ENCODE data around the gene SLIT3.

Gene SLIT3

GRCh38 chr5:169152453-169152852, 148.5 kb downstream of the SLIT3 start:
- H4K20me1 ChIP-seq (ENCODE audit: insufficient read depth, low read length, poor library complexity, severe bottlenecking), result no peaks in the 10 kb centered on the region
- no peak overlapping the region for H3K4me2 ChIP-seq (ENCODE audit: low read depth, low read length, poor library complexity, severe bottlenecking)
- H3K27me3 ChIP-seq (ENCODE audit: insufficient read depth, low read length, poor library complexity, severe bottlenecking), result no peaks in the 10 kb centered on the region
- TF ChIP-seq EZH2phosphoT487 (IDR thresholded peaks at IDR 0.05; ENCODE audit: borderline replicate concordance), result no peak
- TF ChIP-seq, protein P1, sequence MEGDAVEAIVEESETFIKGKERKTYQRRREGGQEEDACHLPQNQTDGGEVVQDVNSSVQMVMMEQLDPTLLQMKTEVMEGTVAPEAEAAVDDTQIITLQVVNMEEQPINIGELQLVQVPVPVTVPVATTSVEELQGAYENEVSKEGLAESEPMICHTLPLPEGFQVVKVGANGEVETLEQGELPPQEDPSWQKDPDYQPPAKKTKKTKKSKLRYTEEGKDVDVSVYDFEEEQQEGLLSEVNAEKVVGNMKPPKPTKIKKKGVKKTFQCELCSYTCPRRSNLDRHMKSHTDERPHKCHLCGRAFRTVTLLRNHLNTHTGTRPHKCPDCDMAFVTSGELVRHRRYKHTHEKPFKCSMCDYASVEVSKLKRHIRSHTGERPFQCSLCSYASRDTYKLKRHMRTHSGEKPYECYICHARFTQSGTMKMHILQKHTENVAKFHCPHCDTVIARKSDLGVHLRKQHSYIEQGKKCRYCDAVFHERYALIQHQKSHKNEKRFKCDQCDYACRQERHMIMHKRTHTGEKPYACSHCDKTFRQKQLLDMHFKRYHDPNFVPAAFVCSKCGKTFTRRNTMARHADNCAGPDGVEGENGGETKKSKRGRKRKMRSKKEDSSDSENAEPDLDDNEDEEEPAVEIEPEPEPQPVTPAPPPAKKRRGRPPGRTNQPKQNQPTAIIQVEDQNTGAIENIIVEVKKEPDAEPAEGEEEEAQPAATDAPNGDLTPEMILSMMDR (conservative IDR thresholded peaks at IDR 0.05; ENCODE audit: low read length), result no peak
- no peaks in the 10 kb centered on the region for H3K4me1 ChIP-seq (ENCODE audit: insufficient read depth, low read length, poor library complexity, severe bottlenecking)
- H3K79me2 ChIP-seq (ENCODE audit: insufficient read depth, low read length), result no peaks in the 10 kb centered on the region
- H3K9me3 ChIP-seq (ENCODE audit: insufficient read depth, low read depth, low read length), result no peaks in the 10 kb centered on the region
- H3K4me3 ChIP-seq (ENCODE audit: low read length, poor library complexity, severe bottlenecking), result no peak overlapping the region
- no peak overlapping the region for H2AFZ ChIP-seq (ENCODE audit: low read length)
- no peaks in the 10 kb centered on the region for H3F3A ChIP-seq (ENCODE audit: low read depth)
- H3K9me2 ChIP-seq (replicated peaks; ENCODE audit: low read depth, low read length), result no peaks in the 10 kb centered on the region
- H3K36me3 ChIP-seq (ENCODE audit: insufficient read depth, low read length), result no peaks in the 10 kb centered on the region
- H3K9ac ChIP-seq (ENCODE audit: low read depth, low read length, poor library complexity, severe bottlenecking), result no peak overlapping the region

GRCh38 chr5:169151051-169151805, 149.7 kb downstream of the SLIT3 start:
- no peaks in the 10 kb centered on the region for H3K9me3 ChIP-seq (ENCODE audit: insufficient read depth, low read depth, low read length)
- no peak overlapping the region for H3K4me3 ChIP-seq (ENCODE audit: low read length, poor library complexity, severe bottlenecking)
- TF ChIP-seq, protein P1 (conservative IDR thresholded peaks at IDR 0.05; ENCODE audit: low read length), result no peak
- no peak for TF ChIP-seq EZH2phosphoT487 (IDR thresholded peaks at IDR 0.05; ENCODE audit: borderline replicate concordance)
- H3K4me2 ChIP-seq (ENCODE audit: low read depth, low read length, poor library complexity, severe bottlenecking), result no peak overlapping the region
- H3K27me3 ChIP-seq (ENCODE audit: insufficient read depth, low read length, poor library complexity, severe bottlenecking), result no peaks in the 10 kb centered on the region
- no peaks in the 10 kb centered on the region for H3K79me2 ChIP-seq (ENCODE audit: insufficient read depth, low read length)
- no peaks in the 10 kb centered on the region for H3K4me1 ChIP-seq (ENCODE audit: insufficient read depth, low read length, poor library complexity, severe bottlenecking)
- H3K36me3 ChIP-seq (ENCODE audit: insufficient read depth, low read length), result no peaks in the 10 kb centered on the region
- H3K9ac ChIP-seq (ENCODE audit: low read depth, low read length, poor library complexity, severe bottlenecking), result no peak overlapping the region
- no peaks in the 10 kb centered on the region for H3F3A ChIP-seq (ENCODE audit: low read depth)
- H2AFZ ChIP-seq (ENCODE audit: low read length), result no peak overlapping the region
- no peaks in the 10 kb centered on the region for H4K20me1 ChIP-seq (ENCODE audit: insufficient read depth, low read length, poor library complexity, severe bottlenecking)
- no peaks in the 10 kb centered on the region for H3K9me2 ChIP-seq (replicated peaks; ENCODE audit: low read depth, low read length)

DNA sequence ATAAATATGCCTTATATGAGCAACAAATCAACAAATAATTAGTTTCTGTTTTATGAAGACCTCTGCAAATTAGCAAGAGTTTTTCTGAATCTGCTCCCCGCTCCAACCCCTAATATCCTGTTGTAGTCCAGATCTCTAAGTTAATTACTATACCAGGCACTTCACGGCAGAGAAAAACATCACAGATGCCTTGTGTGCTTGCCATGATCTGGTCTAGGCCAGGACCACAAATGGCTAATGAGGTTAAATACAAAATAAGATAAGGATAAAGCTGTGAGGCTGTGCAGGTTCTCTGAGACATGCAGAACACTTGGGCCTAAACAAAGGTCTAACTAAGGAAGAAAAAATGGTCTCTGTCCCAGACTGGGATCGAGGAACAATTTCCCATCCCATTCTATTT, 150.8 kb downstream of the SLIT3 start:
- no peaks in the 10 kb centered on the region for H3K9me3 ChIP-seq (ENCODE audit: insufficient read depth, low read depth, low read length)
- H2AFZ ChIP-seq (ENCODE audit: low read length), result no peak overlapping the region
- no peaks in the 10 kb centered on the region for H3K27me3 ChIP-seq (ENCODE audit: insufficient read depth, low read length, poor library complexity, severe bottlenecking)
- H3K9ac ChIP-seq (ENCODE audit: low read depth, low read length, poor library complexity, severe bottlenecking), result no peak overlapping the region
- H3K79me2 ChIP-seq (ENCODE audit: insufficient read depth, low read length), result no peaks in the 10 kb centered on the region
- no peaks in the 10 kb centered on the region for H3K9me2 ChIP-seq (replicated peaks; ENCODE audit: low read depth, low read length)
- no peak overlapping the region for H3K4me3 ChIP-seq (ENCODE audit: low read length, poor library complexity, severe bottlenecking)
- no peaks in the 10 kb centered on the region for H4K20me1 ChIP-seq (ENCODE audit: insufficient read depth, low read length, poor library complexity, severe bottlenecking)
- no peaks in the 10 kb centered on the region for H3K36me3 ChIP-seq (ENCODE audit: insufficient read depth, low read length)
- TF ChIP-seq EZH2phosphoT487 (IDR thresholded peaks at IDR 0.05; ENCODE audit: borderline replicate concordance), result no peak
- TF ChIP-seq, protein P1 (conservative IDR thresholded peaks at IDR 0.05; ENCODE audit: low read length), result no peak
- H3F3A ChIP-seq (ENCODE audit: low read depth), result no peaks in the 10 kb centered on the region
- H3K4me2 ChIP-seq (ENCODE audit: low read depth, low read length, poor library complexity, severe bottlenecking), result no peak overlapping the region
- H3K4me1 ChIP-seq (ENCODE audit: insufficient read depth, low read length, poor library complexity, severe bottlenecking), result no peaks in the 10 kb centered on the region

Data from Loucy (cell line).